H1 (cell line): Measurements from ENCODE around the gene DARS1. TPM values are rescaled to one million over a fixed set of nuclear protein-coding genes. Genes with fewer than 3 reads are reported as not detected.

Source experiments
- BACH1 ChIP-seq: IDR thresholded peaks from 2 replicates; pipeline ENCODE4 v1.6.1; 2012; ENCODE audit warnings: low read length, improper control_type of control experiment
- CHD7 ChIP-seq: fragments of 300-600 bp; sonication (generic); IDR thresholded peaks from 2 replicates; pipeline ENCODE4 v1.7.1; 2012; ENCODE audit warnings: low read length, moderate library complexity, mild to moderate bottlenecking, inconsistent platforms; ENCODE audit not compliant: insufficient replicate concordance
- CTCF ChIP-seq, 3 experiments: IDR thresholded peaks; 1 replicate in 2 of 3; 2 replicates in 1 of 3; pipeline versions ENCODE4 v1.5.1 to v1.6.1; 2011; ENCODE audit warnings: low read length in 3 of 3, mild to moderate bottlenecking in 3 of 3, inconsistent platforms in 2 of 3, low read depth in 1 of 3, moderate library complexity in 1 of 3; ENCODE audit not compliant: insufficient read depth in 1 of 3; ENCODE audit errors: control extremely low read depth in 1 of 3
- HDAC6 ChIP-seq: IDR thresholded peaks from one replicate; pipeline ENCODE4 v1.7.1; 2012; ENCODE audit warnings: low read depth, mild to moderate bottlenecking, inconsistent platforms, low read length, moderate library complexity
- MAX ChIP-seq: IDR thresholded peaks from 2 replicates; pipeline ENCODE4 v1.6.1; 2012; ENCODE audit warnings: inconsistent platforms
- SP1 ChIP-seq: IDR thresholded peaks from 2 replicates; pipeline ENCODE4 v1.6.1; 2011; ENCODE audit warnings: low read depth, low read length
- TAF7 ChIP-seq: optimal IDR thresholded peaks from 2 replicates; pipeline ENCODE3; 2011; ENCODE audit warnings: low read depth, mild to moderate bottlenecking, inconsistent platforms, low read length, moderate library complexity, borderline replicate concordance
- TEAD4 ChIP-seq: IDR thresholded peaks from 2 replicates; pipeline ENCODE4 v1.6.1; 2012; ENCODE audit warnings: low read depth, low read length, inconsistent platforms, mixed read lengths
- polyA plus RNA-seq, 7 experiments: library from polyadenylated mRNA; depleted of rRNA in 3 of 7; stranded (reverse) in 5 of 7; unstranded in 2 of 7; fragments of >200 nt in 5 of 7; fragments of 200-250 nt in 2 of 7; gene quantifications; 1 replicate in 5 of 7; 2 replicates in 1 of 7; 4 replicates in 1 of 7; pipeline versions ENCODE4 v1.2.1 to v1.2.3, GENCODE V29; 2011 to 2013; ENCODE audit warnings: missing spikeins in 2 of 7, mixed read lengths in 2 of 7
- total RNA-seq: library from RNA; stranded (reverse); fragmentation: NEBNext Ultra II Directional; extraction: Animal tissue kit (Norgen Biotek cat#: 25700); gene quantifications from 2 replicates; pipeline ENCODE4 v1.2.1, GENCODE V29; 2021

Gene DARS1
- total and polyA plus RNA-seq, 2 of the 8 experiments (the other 6 are each of a cell fraction or from before 2014, with no cell fraction given): 61.7 to 85.9 TPM

GRCh38 chr2:136017786-136018185 lies 32.4 kb upstream of the DARS1 start (continued):
- TF ChIP-seq CHD7: no peak
- no peak for TF ChIP-seq CTCF (IDR thresholded peaks at IDR 0.05; ENCODE audit: control extremely low read depth in 1 of 3, insufficient read depth in 1 of 3, low read depth in 1 of 3, low read length in 3 of 3)
- no peak for TF ChIP-seq TAF7
- no peak for TF ChIP-seq MAX
- TF ChIP-seq HDAC6: no peak
- no peak for TF ChIP-seq TEAD4
- no peak for TF ChIP-seq SP1
- no peak for TF ChIP-seq BACH1
